ENCODE measurements around the gene RSPO4.
"Not testable (repeated sequence)": the region's sequence is repeated elsewhere in the genome, so short reads cannot be mapped to it uniquely, and the experiment has no call there.

The RSPO4 gene

GRCh38 chr20:1001911-1002681, at the start of gene RSPO4:
RSPO4 (minus strand) TSS chr20:1002311; CDS start chr20:1002164, 147 bp downstream.
- DNase-seq (ENCODE audit: low read depth in 2 of 2): no peak

DNA sequence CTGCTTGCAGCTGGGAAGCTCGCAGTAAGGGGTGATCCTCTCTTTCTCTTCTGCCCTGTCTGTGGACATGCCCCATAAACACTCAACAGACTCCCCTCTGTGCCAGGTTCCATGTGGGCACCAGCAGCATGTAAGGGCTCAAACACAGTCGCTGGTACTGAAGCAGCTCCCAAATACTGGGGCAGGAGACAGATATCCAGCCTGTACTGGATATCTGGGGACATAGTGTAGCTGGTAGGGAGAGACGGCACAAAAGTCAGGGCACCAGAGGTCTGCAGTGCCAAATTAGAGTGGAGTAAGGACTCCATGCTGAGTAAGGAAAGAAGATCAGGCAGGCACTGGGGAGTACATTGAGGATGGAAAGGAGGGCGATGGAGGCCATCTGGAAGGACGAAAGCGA, 48.3 kb upstream of the RSPO4 start:
- no peak for DNase-seq (ENCODE audit: low read depth in 2 of 2)

- no peak for DNase-seq (ENCODE audit: low read depth in 2 of 2)
Observed at GRCh38 chr20:1045860-1046418, 43.8 kb upstream of the RSPO4 start.

DNA sequence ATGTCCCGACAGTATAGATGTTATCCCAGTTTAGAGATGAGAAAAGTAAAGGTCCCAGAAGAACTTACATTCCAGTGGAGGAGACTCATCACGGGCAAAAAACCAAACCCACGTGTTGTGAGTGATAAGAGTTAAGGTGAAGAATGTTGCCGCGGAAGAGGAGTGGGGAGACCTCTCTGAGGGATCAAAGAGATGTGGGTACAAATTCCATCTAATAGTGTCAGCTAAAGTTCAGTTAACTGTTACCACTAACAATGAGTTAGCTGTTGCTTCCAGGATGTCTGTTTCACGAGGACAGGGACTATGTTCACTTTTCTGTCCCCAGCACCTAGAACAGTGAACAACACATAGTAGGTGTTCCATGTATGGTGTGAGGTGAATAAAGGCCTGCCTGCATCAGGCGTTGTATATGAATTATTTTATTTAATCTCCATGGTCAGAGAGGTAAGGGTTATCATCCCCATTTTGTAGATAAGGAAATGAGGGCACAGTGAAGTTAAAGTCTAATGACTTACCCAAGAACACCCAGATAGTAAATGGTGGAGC, 39.8 kb upstream of the RSPO4 start:
- no peak for DNase-seq (ENCODE audit: low read depth in 2 of 2)

GRCh38 chr20:1038205-1038604, 36.1 kb upstream of the RSPO4 start:
- no peak for DNase-seq (ENCODE audit: low read depth in 2 of 2)

GRCh38 chr20:1037039-1037438, 34.9 kb upstream of the RSPO4 start:
- DNase-seq (ENCODE audit: low read depth in 2 of 2): no peak

- no peak for DNase-seq (ENCODE audit: low read depth in 2 of 2)
Observed at GRCh38 chr20:1035466-1035865, 33.4 kb upstream of the RSPO4 start.

- DNase-seq (ENCODE audit: low read depth in 2 of 2): no peak
Observed at GRCh38 chr20:1034415-1034789, 32.3 kb upstream of the RSPO4 start.

DNA sequence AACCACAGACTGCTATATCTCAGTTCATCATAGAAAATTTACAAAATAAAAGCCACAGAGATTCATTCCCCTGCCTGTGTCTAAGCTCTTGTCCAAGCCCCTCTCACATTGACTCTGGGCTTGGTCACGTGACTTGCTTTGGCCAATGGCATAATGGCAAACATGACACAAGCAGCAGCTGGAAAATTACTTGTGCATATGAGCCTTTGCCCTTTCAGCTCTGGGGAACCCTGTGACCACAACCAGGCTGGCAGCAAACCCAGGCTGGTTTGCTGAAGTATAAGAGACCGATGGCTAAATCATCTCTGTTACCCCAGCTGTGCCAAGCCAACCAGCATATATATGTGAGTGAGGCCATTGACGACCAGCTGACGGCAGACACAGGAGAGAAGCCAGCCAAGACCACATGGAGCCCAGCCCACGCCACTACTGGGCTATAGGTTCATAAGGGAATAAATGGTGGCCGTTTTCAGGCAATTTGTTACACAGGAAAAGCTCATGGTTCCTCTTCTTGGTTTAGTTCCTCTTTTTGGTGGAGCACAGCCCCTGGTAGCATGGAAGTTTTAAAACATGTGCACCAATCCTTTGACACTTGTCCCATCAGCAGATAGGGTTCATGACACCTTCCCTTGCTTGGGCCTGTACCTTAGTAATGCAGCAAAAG, 31.8 kb upstream of the RSPO4 start:
- DNase-seq (ENCODE audit: low read depth in 2 of 2): no peak

DNA sequence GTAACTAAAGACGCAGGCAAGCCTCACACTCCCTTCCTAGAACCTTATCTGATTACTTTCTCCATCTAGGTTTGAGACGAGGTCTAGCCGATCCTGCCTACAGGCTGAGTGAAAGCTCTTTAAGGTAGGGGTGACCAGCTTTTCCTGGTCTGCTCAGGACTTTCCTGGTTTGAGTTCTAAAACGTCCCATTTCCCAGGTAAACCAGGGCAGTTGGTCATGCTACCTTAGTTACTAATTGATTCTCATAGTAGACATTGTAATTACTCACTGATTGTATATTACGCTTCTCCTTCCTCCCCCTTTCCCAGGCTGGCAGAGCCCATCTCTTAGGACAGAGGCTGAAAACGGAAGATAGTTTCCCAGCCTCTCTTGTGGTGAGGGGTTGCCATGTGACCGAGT, 27.9 kb upstream of the RSPO4 start:
- no peak for DNase-seq (ENCODE audit: low read depth in 2 of 2)

DNA sequence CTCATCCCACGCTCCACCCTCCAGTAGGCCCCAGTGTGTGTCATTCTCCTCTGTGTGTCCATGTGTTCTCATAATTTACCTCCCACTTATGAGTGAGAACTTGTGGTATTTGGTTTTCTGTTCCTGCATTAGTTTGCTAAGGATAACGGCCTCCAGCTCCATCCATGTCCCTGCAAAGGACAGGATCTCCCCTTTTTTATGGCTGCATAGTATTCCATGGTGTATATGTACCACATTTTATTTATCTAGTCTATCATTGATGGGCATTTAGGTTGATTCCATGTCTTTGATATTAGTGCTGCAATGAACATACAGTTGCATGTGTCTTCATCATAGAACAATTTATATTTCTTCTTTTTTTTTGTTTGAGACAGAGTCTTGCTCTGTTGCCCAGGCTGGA, 24.1 kb upstream of the RSPO4 start:
- not testable (repeated sequence) for DNase-seq (ENCODE audit: low read depth in 2 of 2)

DNA sequence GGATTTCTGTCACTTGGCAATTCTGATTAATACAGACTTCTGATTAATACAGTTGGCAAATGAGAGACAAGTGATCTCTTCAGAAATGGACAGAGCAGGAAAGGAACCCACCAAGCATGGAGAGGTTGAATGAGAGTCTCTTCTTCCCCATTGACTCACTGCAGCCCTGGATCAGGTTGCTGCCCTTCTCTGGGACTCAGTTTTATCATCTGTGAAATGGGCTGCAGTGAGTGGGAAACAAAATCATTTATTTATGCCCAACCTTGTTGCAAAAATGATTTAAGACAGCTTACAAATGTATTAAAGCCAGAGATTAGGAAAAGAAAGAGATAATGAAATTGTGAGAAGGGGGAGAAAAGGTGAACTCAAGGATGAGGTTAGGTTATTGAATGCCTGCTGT, 20.8 kb upstream of the RSPO4 start:
- no peak for DNase-seq (ENCODE audit: low read depth in 2 of 2)

DNA sequence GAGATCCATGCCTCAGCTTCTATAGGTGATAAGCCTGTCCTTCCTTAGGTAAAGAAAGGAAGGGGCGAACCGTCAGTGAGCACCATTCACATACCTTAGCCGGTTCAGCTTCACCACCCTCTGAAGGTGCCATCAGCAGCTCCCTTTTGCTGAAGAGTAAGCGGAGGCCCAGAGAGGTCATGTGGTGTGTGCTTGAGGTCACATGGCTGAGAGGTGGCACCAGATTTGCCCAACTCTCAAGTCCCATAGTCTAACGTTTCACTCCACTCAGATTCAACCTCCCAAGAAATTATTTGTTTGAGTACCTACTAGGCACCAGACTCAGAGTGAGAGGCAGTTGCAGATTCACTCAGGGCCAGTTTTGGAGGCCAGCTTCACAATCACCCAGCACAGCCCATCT, 18.5 kb upstream of the RSPO4 start:
- DNase-seq (ENCODE audit: low read depth in 2 of 2): no peak

- no peak for DNase-seq (ENCODE audit: low read depth in 2 of 2)
Observed at GRCh38 chr20:1019344-1019743, 17.2 kb upstream of the RSPO4 start.

DNA sequence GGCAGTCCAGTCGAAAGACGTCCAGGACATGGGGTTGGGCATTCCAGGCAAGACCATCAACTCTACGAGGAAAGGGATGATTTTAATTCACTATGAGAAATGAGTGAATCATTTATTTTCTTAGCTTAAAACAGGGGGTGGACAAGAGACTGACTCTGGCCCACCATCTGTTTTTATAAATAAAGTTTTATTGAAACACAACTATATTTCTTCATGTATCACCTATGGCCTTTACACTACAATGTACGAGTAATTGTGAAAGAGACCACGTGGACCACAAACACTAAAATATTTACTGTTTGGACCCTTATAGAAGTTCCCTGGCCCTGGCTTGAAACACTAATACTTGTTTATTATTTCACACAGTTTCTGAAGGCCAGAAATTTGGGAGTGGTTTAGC, 15.6 kb upstream of the RSPO4 start:
- no peak for DNase-seq (ENCODE audit: low read depth in 2 of 2)

GRCh38 chr20:1015181-1015580, 13.1 kb upstream of the RSPO4 start:
- no peak for DNase-seq (ENCODE audit: low read depth in 2 of 2)

GRCh38 chr20:1014471-1014870, 12.4 kb upstream of the RSPO4 start:
- DNase-seq (ENCODE audit: low read depth in 2 of 2): no peak

DNA sequence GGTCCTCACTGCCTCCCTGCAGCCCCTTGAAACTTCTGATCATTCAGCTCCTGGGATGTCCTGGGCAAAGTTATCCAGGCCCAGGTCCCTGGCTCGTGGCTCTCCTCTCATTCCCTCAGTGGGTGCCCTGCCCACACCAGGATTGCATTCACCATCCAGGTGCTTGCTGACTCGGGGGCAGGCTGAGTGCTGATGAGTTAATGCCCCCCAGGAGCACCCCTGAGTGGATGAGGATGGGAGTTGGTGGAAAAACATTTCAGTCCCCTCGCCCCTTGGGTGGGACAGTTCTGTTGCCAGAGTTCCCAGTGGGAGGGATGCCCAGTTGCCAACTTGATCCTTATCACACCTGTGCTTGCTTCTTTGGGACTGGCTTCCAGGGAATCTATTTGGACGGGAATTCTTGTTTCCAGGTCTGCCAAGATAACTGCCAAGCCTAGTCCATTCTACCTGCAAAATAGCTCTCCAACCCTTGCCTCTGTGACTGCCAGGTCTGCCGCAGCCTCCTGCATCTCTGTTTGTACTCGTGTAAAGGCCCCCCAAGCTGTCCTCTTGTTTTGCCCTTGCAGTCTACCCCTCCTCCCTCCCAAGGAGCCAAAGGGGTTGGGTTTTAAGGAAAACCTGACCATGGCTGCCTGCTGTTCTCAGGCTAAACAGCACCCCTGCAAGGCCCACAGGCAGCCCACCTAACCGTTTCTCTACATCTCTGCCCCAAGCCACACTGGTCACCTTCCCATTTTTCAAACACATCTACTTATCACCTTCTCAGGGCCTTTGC, 11.6 kb upstream of the RSPO4 start:
- no peak for DNase-seq (ENCODE audit: low read depth in 2 of 2)

- DNase-seq (ENCODE audit: low read depth in 2 of 2): no peak
Observed at GRCh38 chr20:1012359-1013168, 10.5 kb upstream of the RSPO4 start.

GRCh38 chr20:1010659-1011058, 8.5 kb upstream of the RSPO4 start:
- DNase-seq (ENCODE audit: low read depth in 2 of 2): no peak

GRCh38 chr20:1005452-1006027, 3.4 kb upstream of the RSPO4 start:
- no peak for DNase-seq (ENCODE audit: low read depth in 2 of 2)
